Skeletal muscle satellite cell (primary cell): ENCODE measurements around the gene FOXA3.

Experiments used
- H3K27me3 ChIP-seq: 2 replicates; pipeline ENCODE4 v1.7.0; 2013; ENCODE audit warnings: low read length; ENCODE audit not compliant: control insufficient read depth, insufficient read depth
- H3K36me3 ChIP-seq: 2 replicates; pipeline ENCODE4 v1.7.0; 2013; ENCODE audit warnings: mild to moderate bottlenecking, control low read depth, low read length; ENCODE audit not compliant: insufficient read depth
- H3K4me1 ChIP-seq: 2 replicates; pipeline ENCODE4 v1.7.0; 2013; ENCODE audit warnings: low read length; ENCODE audit not compliant: control insufficient read depth, insufficient read depth
- H3K4me2 ChIP-seq: 2 replicates; pipeline ENCODE4 v1.7.0; 2013; ENCODE audit warnings: mild to moderate bottlenecking, low read length
- H3K4me3 ChIP-seq: 2 replicates; pipeline ENCODE4 v1.7.0; 2013; ENCODE audit warnings: low read length
- H3K9ac ChIP-seq: 2 replicates; pipeline ENCODE4 v1.7.0; 2013; ENCODE audit warnings: mild to moderate bottlenecking, low read depth, low read length, moderate library complexity
- H3K9me3 ChIP-seq: replicated peaks from 2 replicates; pipeline ENCODE4 v1.7.0; 2013; ENCODE audit warnings: mild to moderate bottlenecking, control low read depth, low read length

FOXA3 gene

DNA sequence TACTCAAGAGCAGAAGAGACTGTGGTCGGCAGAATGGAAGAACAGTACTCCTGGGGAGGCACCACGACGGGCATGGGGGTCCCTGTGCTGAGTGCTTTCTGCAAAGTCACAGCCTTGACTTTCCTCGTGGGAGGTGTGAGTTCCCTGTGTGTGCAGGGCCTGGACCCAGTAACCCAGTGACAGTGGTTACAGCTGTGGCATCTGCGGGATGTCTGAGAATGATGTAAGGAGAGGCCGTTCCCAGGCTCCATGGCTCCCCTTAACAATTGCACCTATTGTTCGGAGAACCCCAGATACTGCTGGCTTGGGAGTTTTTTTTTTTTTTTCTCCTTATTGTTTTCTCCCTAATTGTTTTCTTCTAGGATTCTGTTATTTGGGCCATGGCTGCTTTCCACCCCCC, 55.6 kb downstream of the FOXA3 start:
- Histone ChIP-seq H3K4me2 (no peak overlapping the region), H3K27me3 (peaks cover 26% of the 10 kb centered on the region), H3K4me3 (no peak overlapping the region), H3K9ac (no peak overlapping the region), H3K36me3 (no peaks in the 10 kb centered on the region), H3K4me1 (no peaks in the 10 kb centered on the region), H3K9me3 (no peaks in the 10 kb centered on the region)

DNA sequence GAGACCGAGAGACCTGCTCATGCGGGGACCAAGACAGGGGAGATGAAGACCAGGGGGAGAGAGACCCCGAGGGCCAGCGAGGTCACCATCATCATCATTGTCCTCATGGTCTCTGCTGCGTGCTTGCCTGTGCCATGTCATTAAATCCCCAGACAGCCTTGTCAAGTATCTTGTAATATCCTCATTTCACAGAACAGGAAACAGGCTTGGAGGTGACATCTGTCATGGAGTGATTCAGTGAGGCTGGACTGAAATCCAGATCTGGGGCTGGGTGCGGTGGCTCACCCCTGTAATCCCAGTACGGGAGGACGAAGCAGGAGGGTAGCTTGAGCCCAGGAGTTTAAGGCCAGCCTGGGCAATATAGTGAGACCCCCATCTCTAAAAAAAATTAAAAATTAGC, 56.3 kb downstream of the FOXA3 start:
- Histone ChIP-seq H3K4me1 (no peaks in the 10 kb centered on the region), H3K9ac (no peak overlapping the region), H3K4me2 (no peak overlapping the region), H3K4me3 (no peak overlapping the region), H3K9me3 (no peaks in the 10 kb centered on the region), H3K36me3 (no peaks in the 10 kb centered on the region), H3K27me3 (peaks cover 25% of the 10 kb centered on the region)

DNA sequence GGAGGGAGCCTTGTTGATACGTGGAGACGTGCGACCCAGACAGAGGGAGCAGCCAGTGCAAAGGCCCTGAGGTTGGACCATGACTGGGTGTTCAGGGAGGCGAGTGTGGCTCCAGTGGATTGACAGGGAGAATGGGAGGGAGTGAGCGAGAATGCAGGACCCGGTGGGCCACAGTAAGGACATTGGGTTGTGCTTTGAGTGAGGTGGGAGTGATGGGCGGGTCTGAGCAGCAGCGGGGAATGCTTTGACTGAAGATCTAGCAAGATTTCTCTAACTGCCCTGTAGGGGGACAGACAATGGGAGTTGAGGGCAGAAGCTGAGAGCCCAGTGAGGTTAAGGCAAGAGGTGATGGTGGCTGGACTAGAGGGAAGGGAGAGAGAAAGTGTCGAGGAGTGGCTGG, 58.2 kb downstream of the FOXA3 start:
- Histone ChIP-seq H3K4me3 (no peak overlapping the region), H3K27me3 (peaks cover 21% of the 10 kb centered on the region), H3K4me2 (no peak overlapping the region)

More for the DNA sequence above, 58.2 kb downstream of the FOXA3 start:
- H3K9ac ChIP-seq: no peak overlapping the region
- H3K9me3 ChIP-seq: no peaks in the 10 kb centered on the region
- no peaks in the 10 kb centered on the region for H3K4me1 ChIP-seq
- no peaks in the 10 kb centered on the region for H3K36me3 ChIP-seq
